HG03571 (cell line): ENCODE measurements around the gene QKI.
"Not testable (repeated sequence)": the region's sequence is repeated elsewhere in the genome, so short reads cannot be mapped to it uniquely, and the experiment has no call there.

Source experiments
- ATAC-seq: cut with Tn5 transposase; IDR thresholded peaks from one replicate; pipeline ENCODE4 v1.9.1; 2021; ENCODE audit not compliant: unreplicated experiment

QKI gene

DNA sequence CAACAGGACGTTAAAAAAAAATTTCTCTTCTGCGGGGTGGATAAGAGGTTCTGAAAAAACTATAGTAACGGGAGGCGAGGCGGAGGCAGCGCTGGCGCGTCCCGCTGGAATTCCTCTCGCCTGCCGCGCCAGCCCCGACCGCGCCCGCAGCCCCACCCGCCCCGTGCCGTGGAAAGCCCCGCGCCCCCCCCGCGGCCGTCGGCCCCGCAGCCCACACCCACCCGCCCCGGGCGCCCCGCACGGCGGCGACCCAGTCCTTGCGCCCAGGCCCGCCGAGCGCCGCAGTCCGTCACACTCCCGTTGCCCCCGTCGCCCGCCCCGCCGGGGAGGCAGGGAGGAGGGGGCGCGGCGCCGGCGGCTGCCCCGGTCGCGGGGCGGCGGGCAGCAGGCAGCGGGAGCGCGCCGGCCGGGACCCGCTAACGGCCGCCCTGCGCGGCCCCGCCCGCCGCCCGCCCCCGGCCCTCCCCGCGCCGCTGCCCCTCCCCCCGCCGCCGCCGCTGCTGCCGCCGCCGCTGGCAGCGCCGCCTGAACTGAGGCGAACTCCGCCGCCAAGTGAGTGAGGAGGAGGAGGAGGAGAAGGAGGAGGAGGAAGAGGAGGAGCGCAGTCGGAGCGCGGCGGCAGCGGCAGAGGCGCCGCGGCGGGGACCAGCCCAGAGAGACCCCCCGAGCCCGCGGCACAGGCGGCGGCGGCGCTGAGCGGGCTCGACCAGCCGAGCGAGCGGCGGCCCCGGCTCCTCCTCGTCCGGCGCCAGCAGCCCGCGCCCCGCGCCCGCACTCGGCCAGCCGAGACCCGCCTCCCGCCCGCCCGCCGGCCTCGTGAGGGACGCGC, at the start of gene QKI:
QKI (plus strand) TSS at position 602 of the 829 bp plus-strand sequence. CDS start 476 bp downstream, outside the sequence.
- ATAC-seq = peak; percentile 32

DNA sequence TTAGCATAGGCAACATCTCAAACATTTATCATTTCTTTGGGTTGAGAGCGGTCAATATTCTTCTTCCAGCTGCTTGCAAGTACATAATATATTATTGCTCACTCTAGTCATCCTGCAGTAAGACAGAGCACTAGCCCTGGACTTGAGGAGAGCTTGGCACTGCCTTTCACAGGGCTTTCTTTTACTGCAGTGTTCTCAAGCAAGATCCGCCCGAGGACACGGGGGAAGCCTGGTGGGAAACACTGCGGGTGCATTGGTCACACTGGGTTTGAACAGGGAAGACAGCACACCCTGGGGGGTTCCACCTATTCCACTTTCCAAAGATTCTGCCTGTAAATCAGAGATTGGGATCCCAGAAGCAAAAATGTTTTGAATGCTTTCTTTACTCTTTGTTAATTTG, 48.2 kb upstream of the QKI start:
- no peak for ATAC-seq

DNA sequence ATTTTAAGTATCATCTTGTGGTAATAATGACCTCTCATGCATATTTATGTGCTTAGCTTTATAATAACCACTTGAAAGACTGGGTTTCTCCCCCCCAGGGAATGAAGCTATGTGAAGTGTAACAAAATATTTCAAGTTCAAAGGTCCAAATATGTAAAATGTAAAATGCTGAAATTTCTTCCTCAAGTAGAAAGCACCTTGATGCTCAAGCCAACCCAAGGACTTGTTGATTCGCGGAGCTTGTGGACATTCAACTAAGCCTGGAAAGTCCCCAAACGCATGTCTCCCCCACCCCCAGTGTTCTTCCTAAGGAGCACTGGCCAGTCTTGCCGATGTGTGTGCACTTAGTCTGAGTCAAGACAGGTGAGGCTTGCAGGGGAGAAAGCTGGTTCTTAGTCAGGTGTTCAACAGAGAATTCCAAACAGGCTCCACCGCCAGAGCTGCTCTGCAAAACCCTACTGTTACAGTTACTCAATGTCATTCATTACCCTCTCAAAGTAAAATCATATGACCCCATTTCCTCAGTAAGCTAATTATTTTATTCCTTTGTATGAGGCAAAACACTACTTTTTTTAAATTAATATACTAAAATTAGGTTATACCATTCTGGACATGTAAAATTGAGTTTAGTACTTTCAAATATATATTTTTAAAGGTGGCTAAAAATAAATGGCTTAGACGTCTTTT, 46.9 kb upstream of the QKI start:
- ATAC-seq = no peak

DNA sequence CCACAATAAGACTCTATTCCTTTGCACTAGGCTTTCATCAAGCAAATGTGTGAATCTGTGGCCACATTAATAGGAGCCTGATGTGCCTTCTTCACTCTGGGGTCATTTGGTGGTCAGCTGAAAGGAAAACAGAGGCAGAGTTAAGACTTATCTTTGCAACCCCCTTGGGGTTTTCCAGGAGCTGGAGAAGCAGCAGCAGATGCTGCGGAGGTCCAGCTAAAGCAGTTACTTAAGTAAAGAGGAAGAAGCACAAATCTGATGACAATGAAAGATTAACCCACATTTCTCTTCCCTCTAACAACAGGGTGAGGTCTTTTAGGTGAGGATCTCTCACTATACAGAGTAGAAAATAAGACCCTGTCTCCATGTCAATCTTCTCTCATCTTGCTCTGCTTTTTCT, 45.4 kb upstream of the QKI start:
- ATAC-seq = no peak

DNA sequence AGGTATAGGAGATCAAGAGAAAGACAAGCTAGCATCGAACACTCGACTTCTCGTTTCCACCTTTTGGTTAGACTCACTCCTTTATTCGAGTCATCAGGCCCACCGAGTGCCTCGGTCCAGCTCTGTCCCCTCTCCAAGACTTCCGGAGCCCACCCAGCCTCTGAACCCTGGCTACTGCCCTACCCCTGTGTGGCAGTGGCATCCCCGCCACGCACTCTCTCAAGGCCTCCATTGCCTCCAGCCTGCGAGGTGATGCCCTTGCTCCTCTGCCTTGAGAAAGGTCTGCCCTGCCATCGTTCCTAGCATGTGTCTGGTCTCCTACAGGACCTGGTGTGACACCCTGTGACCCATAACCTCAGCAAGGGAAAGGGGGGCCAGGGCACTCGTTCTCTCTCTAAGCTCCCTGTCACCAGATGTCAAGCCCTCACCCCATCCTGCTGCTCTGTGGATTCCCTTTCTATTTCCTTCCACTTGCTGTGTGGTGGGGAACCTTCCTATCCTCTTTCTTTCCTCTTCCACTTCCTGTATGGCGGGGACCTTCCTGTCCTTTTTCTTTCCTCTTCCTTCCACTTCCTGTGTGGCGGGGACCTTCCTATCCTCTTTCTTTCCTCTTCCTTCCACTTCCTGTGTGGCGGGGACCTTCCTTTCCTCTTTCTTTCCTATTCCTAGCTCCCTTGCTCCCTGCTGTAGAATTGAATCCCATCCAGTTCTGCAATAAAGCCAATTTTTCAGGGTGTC, 44.7 kb upstream of the QKI start:
- no peak for ATAC-seq

DNA sequence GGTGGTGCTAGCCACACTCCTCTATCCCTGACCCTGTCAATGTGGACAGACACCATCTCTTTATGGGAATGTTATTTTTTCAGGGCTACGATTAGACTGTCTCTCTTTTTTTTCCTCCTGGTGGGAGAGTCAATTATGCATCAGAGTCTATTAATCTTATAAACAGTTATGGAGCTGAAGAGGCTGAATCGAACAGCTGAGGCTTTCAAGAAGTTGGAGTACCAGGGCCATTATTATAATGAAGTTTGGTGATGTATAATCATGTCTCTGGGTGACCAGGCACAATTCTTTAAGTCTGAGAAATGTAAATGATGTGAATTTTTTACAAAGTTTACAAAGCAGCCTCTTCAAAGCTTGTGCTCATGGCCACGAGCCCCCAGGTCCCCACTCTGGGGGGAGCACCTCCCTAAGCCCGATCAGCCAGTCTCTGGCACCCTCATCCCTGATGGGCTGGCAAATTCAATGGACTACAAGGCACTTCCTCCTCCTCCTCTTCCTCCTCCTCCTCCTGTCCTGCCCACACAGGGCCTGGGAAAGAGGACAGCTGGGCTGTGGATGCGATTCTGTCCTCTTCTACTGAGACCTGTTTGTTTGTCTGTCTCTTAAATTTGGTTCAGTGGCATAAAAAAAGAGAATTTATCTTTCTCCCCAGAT, 43.9 kb upstream of the QKI start:
- no peak for ATAC-seq

DNA sequence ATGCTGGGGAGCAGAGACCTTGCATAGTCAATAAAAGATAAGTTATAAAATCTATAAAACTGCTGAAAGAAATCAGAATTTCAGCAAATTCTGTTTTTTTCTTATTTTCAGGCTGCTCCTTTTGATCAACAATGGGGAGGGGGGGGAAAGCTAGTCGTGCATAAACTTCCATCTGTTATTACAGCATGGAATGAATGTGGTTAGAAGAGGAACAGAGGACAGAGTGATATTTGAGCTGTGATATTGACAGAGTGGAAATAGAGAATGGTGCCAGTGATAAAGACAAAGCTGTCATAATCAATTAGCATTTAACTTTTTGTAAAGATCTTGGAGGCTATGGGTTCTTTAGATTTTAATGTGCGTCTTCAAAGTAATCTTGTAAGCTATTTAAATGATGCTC, 43.4 kb upstream of the QKI start:
- ATAC-seq = no peak

DNA sequence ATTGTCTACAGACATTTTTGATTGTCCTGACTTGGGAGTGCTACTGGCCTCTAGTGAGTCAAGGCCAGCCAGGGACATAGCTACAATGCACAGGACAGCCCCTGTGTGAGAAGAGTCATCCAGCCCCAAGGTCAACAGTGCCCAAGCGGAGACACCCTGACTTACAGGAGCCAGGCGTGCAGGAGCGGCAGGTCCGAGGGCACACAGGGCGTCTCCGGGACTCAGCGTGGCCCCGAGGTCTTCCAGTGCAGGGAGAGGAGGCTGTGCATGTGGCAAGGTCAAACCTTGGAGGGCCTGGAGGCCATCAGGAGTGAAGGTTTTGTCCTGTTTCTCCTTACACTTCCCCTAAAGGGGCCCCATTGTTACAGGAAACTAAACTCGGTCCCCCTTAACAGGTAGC, 41.3 kb upstream of the QKI start:
- no peak for ATAC-seq

DNA sequence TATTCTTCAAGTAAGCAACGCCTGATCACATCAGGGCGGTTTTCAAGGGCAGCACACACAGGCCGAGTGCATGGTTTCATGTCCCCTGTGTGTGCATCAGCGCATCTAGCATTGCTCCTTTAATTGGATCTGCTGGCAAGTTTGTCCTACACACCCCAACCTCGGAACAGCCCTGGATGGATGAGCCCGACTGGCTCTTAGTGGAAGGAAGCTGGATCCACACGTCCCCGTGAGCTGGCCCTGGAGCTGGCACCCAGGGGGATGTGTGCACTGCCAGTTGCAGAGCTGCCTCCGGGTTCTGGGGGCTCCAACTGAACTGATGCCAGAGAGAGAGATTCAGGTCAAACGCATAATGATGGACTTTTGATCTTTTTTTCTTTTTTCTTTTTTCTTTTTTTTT, 39.2 kb upstream of the QKI start:
- no peak for ATAC-seq

DNA sequence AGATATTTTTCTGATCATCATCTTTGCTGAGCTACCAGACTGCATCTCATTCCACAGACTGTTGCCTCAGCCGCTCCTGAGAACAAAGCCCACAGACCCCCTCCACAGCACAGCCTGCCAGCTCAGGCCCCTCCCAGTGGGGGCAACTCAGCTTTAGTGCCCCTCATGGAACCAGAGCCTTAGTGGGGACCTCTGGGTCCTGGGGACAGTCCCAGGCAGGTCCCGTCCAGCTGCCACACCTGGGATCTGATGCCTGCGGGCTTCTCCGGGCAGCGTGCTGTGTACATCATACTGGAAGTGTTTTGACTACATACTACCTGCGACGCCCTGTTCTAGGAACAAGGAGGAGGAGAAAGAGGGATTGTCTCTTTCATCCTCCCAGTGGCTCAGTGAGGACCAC, 38.3 kb upstream of the QKI start:
- no peak for ATAC-seq

DNA sequence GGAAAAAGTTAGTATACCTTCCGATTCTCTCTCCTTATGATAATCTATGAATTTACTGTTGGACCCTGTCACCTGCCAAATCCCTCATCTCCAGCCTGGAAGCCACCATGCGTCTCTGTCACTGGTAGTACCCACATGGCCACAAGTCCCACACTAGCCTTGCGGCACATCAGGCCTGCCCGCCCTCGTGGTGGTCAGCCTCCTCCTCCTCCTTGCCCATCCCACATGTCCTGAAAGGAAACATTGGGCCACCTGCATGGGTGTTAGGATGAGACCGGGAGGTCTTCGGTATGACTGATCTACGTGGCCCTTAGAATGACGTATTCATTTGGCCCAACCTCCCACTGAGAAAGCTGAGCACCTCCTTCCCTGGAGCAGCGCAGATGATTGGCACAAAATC, 37.0 kb upstream of the QKI start:
- no peak for ATAC-seq

DNA sequence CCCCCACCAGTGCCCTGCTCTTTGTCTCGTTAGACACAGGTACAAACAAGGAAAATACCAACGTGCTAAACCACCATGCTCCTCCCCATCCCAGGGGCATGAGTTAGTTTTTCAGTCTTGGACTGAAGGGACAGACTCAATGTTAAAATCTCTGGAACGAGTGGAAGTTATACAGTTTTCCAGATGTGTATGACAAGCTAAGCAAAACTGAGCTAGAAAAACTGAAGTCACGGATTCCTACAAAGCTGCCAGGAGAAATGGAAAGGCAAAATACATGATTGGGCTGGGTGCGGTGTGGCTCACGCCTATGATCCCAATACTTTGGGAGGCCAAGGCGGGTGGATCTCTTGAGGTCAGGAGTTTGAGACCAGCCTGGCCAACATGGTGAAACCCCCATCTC, 34.3 kb upstream of the QKI start:
- no peak for ATAC-seq

DNA sequence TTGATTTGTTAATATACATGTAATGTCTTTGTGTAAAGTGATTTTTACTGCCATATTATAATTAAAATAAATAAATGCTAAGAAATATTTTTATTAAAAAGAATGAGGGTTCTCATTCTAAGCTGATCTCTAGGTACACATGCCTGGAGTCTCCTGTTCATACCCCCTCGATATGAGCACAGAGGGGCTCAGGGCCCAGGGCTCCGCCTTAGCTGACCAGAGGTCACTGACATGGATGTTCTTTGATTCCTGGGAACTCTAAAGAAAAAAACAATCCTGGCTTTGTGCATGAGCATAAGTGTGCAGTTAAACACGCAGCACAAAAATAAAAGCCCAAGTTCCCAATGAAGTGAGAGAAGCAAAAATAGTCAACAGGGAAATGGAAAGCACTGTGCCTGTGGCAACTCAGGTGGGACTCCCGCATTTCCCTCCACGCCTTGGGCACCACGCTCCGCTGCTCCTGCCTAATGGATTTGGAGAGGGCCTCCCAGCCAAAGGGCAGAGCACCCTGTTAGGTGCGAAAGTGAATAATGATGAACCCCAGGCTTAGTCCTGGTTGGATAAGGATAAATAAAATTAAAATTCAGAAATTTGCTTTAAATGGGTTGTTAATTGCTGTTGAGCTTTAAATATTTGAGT, 33.3 kb upstream of the QKI start:
- no peak for ATAC-seq

DNA sequence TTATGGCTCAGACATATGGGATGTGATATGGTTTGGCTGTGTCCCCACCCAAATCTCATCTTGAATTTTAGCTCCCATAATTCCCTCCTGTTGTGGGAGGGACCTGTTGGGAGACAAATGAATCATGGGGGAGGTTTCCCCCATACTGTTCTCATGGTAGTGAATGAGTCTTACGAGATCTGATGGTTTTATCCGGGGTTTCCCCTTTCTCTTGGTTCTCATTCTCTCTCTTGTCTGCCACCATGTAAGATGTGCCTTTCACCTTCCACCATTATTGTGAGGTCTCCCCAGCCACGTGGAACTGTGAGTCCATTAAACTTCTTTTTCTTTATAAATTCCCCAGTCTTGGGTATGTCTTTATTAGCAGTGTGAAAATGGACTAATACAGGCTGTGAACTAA, 31.1 kb upstream of the QKI start:
- ATAC-seq = not testable (repeated sequence)

DNA sequence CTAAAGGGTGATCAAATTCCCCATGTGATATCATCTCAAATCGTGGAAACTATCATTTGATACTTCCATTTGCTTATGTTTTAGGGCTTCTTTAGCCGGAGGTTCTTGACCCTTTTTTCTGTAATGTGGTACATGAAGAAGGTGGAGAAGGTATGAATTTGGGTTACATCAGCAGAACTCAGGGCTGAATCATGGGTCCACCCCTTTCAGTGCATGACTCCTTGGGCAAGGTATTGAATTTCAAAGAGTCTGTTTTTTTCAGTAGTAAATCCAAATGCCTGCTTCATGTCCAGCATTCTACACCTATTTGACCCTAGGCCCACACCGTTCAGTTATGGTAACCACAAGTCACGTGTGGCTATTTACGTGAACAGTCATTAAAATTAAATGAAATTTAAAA, 30.6 kb upstream of the QKI start:
- ATAC-seq = no peak

DNA sequence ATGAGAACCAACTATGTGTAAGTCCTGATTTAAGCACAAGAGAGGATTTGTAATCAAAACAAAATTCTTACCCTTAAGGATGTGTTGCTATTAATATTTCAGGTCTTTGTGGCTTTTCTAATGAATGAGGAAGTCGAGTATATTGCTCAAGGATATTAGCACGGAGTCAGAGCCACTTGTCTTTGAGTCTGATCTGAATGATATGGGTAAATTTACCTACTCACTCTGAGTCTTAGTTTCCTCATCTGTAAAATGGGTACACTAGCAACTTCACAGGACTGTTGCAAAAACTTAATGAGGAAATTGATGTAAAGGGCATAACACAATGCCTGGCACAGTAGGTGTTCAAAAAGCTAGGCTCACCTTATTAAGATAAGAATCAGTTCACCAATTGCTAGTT, 30.0 kb upstream of the QKI start:
- ATAC-seq = no peak

DNA sequence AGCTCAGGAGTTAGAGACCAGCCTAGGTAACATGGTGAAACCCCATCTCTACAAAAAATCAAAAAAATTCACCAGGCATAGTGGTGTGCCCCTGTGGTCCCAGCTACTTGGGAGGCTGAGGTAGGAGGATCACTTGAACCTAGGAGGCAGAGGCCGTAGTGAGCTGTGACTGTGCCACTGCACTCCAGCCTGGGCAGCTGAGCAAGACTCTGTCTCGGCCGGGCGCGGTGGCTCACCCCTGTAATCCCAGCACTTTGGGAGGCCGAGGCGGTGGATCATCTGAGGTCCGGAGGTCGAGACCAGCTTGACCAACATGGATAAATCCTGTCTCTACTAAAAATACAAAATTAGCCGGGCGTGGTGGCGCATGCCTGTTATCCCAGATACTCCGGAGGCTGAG, 29.0 kb upstream of the QKI start:
- not testable (repeated sequence) for ATAC-seq

DNA sequence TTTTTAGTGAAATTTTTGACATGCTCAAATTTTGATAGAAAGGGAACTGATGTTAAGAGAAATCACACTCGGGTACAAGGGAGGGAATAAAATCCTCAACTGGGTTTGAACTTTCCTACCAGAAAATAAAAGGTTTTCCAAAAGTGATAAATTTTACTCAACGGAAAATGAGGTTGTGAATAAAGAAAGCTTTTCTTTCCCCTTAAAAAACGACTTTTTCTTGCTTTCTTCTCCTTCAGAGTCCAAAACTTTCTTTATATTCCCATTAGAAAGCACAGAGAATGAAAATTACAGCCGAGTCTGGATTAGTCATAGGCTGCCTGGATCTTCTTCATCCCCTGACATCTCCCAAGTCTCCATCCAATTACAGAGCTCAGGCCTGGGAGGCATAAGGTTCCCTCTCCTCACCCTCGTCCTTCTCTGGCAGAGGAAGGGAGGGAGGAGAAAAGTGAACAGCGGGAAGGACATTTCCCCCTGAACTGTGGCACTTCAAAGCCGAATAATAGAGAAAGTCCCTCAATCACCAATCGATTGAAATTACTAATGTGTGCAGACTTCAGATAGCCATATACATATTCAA, 28.1 kb upstream of the QKI start:
- no peak for ATAC-seq

DNA sequence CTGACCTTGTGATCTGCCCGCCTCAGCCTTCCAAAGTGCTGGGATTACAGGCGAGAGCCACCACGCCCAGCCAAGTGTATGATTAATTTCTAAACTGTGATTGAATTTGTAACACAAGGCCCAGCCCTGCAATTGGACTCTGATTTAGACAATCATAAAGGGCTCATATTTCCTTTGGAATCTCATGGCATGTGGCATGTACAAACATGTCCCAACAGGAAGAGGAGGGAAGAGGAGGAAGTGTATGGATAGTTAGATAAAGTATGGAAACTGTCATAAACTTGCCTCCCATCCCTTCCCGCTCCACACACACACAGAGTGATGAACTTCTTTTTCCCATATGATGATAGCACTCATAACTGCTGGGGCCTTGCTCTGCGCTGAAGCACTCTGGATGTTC, 27.2 kb upstream of the QKI start:
- no peak for ATAC-seq

DNA sequence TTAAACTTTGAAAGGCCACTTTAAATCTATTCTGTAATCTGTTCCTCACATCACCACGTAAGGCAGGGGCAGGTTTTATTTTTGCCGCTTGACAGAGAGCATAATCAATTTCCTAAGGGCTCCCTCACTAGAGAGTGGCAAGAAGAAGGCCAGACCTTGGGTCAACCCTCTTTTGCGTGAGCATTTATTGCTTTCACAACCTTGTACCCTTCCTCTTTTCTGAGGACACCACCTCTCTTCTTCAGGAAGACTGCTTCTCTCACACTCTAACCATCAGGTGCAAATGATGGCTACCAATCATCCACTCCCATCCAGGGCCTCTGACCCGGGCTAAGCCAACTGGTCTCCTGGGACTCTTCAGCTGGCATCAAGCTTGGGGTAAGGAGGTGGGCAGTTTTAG, 25.2 kb upstream of the QKI start:
- no peak for ATAC-seq

DNA sequence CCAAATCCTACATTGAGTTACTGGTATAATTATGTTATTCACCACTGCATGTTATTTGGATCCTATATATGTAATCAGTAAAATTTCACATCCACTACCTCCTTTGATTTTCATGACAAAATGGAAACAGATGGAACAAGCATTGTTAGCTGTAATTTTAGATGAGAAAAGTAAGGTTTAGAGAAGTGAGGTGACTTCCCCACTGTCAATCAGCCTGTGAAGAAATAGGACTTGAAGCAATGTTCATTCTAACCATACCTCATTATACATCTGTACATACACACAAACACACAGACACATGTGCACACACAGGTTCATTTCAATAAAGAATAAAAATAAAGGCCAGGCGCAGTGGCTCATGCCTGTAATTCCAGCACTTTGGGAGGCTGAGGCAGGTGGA, 23.7 kb upstream of the QKI start:
- no peak for ATAC-seq
